OCI-LY3 (cell line): ENCODE data around the gene AMBRA1.

Experiments used
- H2AFZ ChIP-seq: fragments of 200-600, 300-600 bp; shearing (Covaris generic); 2 replicates; pipeline ENCODE4 v1.6.0; 2014; ENCODE audit warnings: antibody characterized with exemption, low read depth, low read length
- H3K27ac ChIP-seq: fragments of 200-600, 300-600 bp; sonication (generic); 2 replicates; pipeline ENCODE4 v1.5.1; 2014; ENCODE audit warnings: mild to moderate bottlenecking, low read length, moderate library complexity, mixed read lengths
- H3K27me3 ChIP-seq: fragments of 200-600, 300-600 bp; sonication (generic); 2 replicates; pipeline ENCODE4 v1.6.1; 2014; ENCODE audit warnings: low read depth, low read length, mixed read lengths
- H3K36me3 ChIP-seq: fragments of 200-600, 300-600 bp; sonication (generic); replicated peaks from 2 replicates; pipeline ENCODE3; 2014; ENCODE audit warnings: low read depth, low read length, mixed read lengths
- H3K4me1 ChIP-seq: fragments of 300-600, 200-600 bp; sonication (generic); 2 replicates; pipeline ENCODE4 v1.6.1; 2014; ENCODE audit warnings: low read length, mixed read lengths
- H3K4me2 ChIP-seq: fragments of 200-600, 300-600 bp; sonication (generic); 2 replicates; pipeline ENCODE4 v1.6.1; 2014; ENCODE audit warnings: low read length, mixed read lengths
- H3K4me3 ChIP-seq: fragments of 300-600, 200-600 bp; sonication (generic); 2 replicates; pipeline ENCODE4 v1.5.1; 2014; ENCODE audit warnings: antibody characterized with exemption, mild to moderate bottlenecking, low read length, moderate library complexity
- H3K79me2 ChIP-seq: fragments of 300-600, 200-600 bp; shearing (Covaris generic); 2 replicates; pipeline ENCODE4 v1.6.1; 2014; ENCODE audit warnings: mild to moderate bottlenecking, low read length, mixed read lengths
- H3K9ac ChIP-seq: fragments of 300-600, 200-600 bp; shearing (Covaris generic); 2 replicates; pipeline ENCODE4 v1.6.0; 2014; ENCODE audit warnings: mild to moderate bottlenecking, low read length, moderate library complexity
- H3K9me3 ChIP-seq: fragments of 200-600, 300-600 bp; shearing (Covaris generic); 2 replicates; pipeline ENCODE4 v1.6.1; 2014; ENCODE audit warnings: low read length, mixed read lengths; ENCODE audit not compliant: insufficient read depth
- H4K20me1 ChIP-seq: fragments of 200-600, 300-600 bp; sonication (generic); 2 replicates; pipeline ENCODE4 v1.6.1; 2016; ENCODE audit warnings: low read length, mixed read lengths; ENCODE audit not compliant: insufficient read depth
- EZH2phosphoT487 ChIP-seq: fragments of 200-600 bp; shearing (Covaris generic); IDR thresholded peaks from 2 replicates; pipeline ENCODE4 v1.6.1; 2018; ENCODE audit warnings: antibody characterized with exemption, mixed run types, low read depth
- TF ChIP-seq, protein P1 (sequence below): fragments of 200-600, 300-600 bp; sonication (generic); IDR thresholded peaks from 2 replicates; pipeline ENCODE4 v1.5.1; 2014; ENCODE audit warnings: antibody characterized with exemption, low read length, low read depth

Gene AMBRA1

GRCh38 chr11:46402957-46403902, 190.6 kb downstream of the AMBRA1 start:
- Histone ChIP-seq H3K4me1 (no peaks in the 10 kb centered on the region), H3K79me2 (no peaks in the 10 kb centered on the region), H3K36me3 (peaks cover 13% of the 10 kb centered on the region), H3K4me3 (no peak overlapping the region), H3K9ac (no peak overlapping the region), H2AFZ (no peak overlapping the region), H4K20me1 (no peaks in the 10 kb centered on the region), H3K27ac (no peak overlapping the region), H3K4me2 (no peak overlapping the region), H3K9me3 (no peaks in the 10 kb centered on the region), H3K27me3 (no peaks in the 10 kb centered on the region)
- no peak for TF ChIP-seq EZH2phosphoT487
- TF ChIP-seq, protein P1, sequence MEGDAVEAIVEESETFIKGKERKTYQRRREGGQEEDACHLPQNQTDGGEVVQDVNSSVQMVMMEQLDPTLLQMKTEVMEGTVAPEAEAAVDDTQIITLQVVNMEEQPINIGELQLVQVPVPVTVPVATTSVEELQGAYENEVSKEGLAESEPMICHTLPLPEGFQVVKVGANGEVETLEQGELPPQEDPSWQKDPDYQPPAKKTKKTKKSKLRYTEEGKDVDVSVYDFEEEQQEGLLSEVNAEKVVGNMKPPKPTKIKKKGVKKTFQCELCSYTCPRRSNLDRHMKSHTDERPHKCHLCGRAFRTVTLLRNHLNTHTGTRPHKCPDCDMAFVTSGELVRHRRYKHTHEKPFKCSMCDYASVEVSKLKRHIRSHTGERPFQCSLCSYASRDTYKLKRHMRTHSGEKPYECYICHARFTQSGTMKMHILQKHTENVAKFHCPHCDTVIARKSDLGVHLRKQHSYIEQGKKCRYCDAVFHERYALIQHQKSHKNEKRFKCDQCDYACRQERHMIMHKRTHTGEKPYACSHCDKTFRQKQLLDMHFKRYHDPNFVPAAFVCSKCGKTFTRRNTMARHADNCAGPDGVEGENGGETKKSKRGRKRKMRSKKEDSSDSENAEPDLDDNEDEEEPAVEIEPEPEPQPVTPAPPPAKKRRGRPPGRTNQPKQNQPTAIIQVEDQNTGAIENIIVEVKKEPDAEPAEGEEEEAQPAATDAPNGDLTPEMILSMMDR, result no peak

GRCh38 chr11:46397526-46397925, 196.3 kb downstream of the AMBRA1 start:
- Histone ChIP-seq H3K27ac (no peak overlapping the region), H3K36me3 (no peaks in the 10 kb centered on the region), H3K9ac (no peak overlapping the region), H4K20me1 (no peaks in the 10 kb centered on the region), H3K79me2 (no peaks in the 10 kb centered on the region), H3K4me3 (no peak overlapping the region), H2AFZ (no peak overlapping the region), H3K27me3 (no peaks in the 10 kb centered on the region), H3K4me1 (peaks cover 7% of the 10 kb centered on the region), H3K9me3 (no peaks in the 10 kb centered on the region), H3K4me2 (no peak overlapping the region)
- TF ChIP-seq, protein P1, result no peak
- TF ChIP-seq EZH2phosphoT487, result no peak

DNA sequence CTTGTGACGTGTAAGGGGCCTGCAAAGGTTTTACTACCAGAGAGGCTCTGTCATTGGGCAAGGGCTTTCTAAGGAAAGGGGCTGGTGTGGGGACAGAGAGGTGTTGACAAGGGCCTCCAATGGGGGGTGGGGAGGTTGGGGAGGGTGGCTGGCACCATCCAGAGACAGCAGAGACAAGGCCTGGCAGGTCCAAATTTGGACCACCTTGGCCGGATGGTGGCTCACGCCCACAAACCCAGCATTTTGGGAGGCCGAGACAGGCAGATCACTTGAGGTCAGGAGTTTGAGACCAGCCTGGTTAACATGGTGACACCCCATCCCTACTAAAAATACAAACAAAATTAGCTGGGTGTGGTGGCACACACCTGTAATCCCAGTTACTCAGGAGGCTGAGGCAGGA, 200.1 kb downstream of the AMBRA1 start:
- no peak for TF ChIP-seq EZH2phosphoT487
- TF ChIP-seq, protein P1, result no peak
- H3K36me3 ChIP-seq, result no peaks in the 10 kb centered on the region
- H3K79me2 ChIP-seq, result no peaks in the 10 kb centered on the region
- H3K4me1 ChIP-seq, result peaks cover 7% of the 10 kb centered on the region
- no peak overlapping the region for H3K9ac ChIP-seq
- H3K4me3 ChIP-seq, result no peak overlapping the region
- H2AFZ ChIP-seq, result no peak overlapping the region
- no peaks in the 10 kb centered on the region for H3K9me3 ChIP-seq
- no peak overlapping the region for H3K4me2 ChIP-seq
- H4K20me1 ChIP-seq, result no peaks in the 10 kb centered on the region
- peaks cover 5% of the 10 kb centered on the region for H3K27me3 ChIP-seq
- H3K27ac ChIP-seq, result no peak overlapping the region

GRCh38 chr11:46393231-46393616, 200.6 kb downstream of the AMBRA1 start:
- peaks cover 10% of the 10 kb centered on the region for H3K27me3 ChIP-seq
- H4K20me1 ChIP-seq, result no peaks in the 10 kb centered on the region

More at GRCh38 chr11:46393231-46393616, 200.6 kb downstream of the AMBRA1 start:
- Histone ChIP-seq H3K79me2 (no peaks in the 10 kb centered on the region), H2AFZ (no peak overlapping the region), H3K9ac (no peak overlapping the region), H3K36me3 (no peaks in the 10 kb centered on the region), H3K4me2 (no peak overlapping the region), H3K9me3 (no peaks in the 10 kb centered on the region), H3K27ac (peak overlapping the region; percentile 14; the same call in 1 of the 2 replicates), H3K4me1 (peaks cover 7% of the 10 kb centered on the region), H3K4me3 (no peak overlapping the region)
- TF ChIP-seq, protein P1, result no peak
- no peak for TF ChIP-seq EZH2phosphoT487
